ENCODE results near the gene ATP8B1. TPM values are rescaled to one million over a fixed set of nuclear protein-coding genes. Genes with fewer than 3 reads are reported as not detected.
A peak's percentile ranks its signal among the peaks of the same experiment; 100 is the strongest.

The ATP8B1 gene
- total and polyA plus RNA-seq, 9 of the 15 experiments (the other 6 are each of a cell fraction or from before 2014, with no cell fraction given): 0.01 to 0.22 (median 0.03) TPM; not detected in 3

DNA sequence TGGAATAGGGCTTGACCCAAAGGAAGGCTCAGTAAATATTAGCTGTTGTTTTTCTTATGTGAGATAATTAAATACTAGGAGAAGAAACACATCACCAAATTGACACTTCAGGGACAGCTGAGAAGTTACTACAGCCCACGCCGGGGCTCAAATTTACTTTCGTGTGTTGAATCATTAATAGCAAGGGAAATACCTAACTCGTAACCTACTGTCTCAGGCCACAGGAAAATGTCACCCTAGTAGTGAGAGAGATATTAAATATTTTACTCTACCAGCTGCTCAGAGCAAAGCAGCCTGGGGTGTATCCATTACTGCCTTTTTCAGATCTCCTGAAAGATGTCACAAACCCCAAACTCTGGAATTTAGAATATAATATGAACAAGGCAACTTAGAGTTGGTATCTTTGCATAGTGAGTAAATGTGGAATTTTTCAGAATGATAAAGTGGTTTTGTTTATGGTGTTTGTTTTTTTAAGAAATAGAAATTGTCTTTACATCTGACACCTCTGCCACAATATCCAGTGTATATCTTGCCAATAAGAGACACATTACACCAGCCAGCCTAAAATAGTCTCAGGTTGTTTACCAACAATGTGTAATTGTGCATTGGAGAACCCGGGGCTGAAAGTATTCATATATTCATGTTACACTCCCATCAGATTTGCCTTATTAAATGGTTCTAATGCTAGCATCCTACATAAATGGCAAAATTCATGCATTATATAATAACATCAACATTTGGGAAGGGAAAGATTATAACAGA is 48.4 kb downstream of the ATP8B1 start:
- in situ Hi-C loops (cut with MboI): no loop called here
- no peak for FAIRE-seq
- WGBS (ENCODE audit: insufficient coverage, low coverage, missing lambda C conversion rate): 65% methylated on average over 5 of the region's 5 CpGs

DNA sequence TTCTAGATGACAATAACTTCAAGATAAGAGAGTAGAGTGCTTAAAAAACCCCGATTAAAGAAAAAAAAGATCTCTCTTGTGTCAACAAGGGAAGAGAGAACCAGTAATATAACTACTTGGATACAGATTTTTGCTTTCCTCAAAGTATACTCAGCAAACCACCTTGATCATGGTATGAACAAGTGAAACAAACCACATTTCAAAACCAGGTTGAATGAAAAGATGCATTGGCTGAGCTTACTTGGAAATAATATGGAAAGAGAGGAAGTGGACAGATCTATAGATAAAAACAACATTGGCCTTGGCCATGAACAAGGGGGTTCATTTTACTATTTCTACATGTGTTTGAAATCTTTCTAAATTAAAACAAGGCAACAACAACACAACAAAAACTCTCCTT is 50.1 kb downstream of the ATP8B1 start:
- intact Hi-C loops (cut with micrococcal nuclease): no loop called here
- in situ Hi-C loops (cut with MboI): no loop called here
- TF ChIP-seq PHF8 (IDR thresholded peaks at IDR 0.05; ENCODE audit: borderline replicate concordance, low read length): no peak
- TF ChIP-seq PRMT5 (CRISPR knock-in tag; IDR thresholded peaks at IDR 0.05): no peak
- no peak for TF ChIP-seq ZNF24 (IDR thresholded peaks at IDR 0.05)
- peak; percentile 45; the same call in 1 of the 2 replicates for TF ChIP-seq SPI1 (IDR thresholded peaks at IDR 0.05; ENCODE audit: borderline replicate concordance, low read depth, low read length)
- no peak for TF ChIP-seq TBL1XR1 (IDR thresholded peaks at IDR 0.05; ENCODE audit: low read length in 2 of 2)
- TF ChIP-seq EP400 (IDR thresholded peaks at IDR 0.05): no peak
- no peak for TF ChIP-seq SMARCE1 (IDR thresholded peaks at IDR 0.05)
- no peak for TF ChIP-seq HDAC3 (IDR thresholded peaks at IDR 0.05; ENCODE audit: borderline replicate concordance, partially characterized antibody)
- TF ChIP-seq ZNF146 (CRISPR knock-in tag; IDR thresholded peaks at IDR 0.05; ENCODE audit: unreplicated experiment): no peak
- TF ChIP-seq FOXA3 (CRISPR knock-in tag; conservative IDR thresholded peaks at IDR 0.05 in 1 of 2, IDR thresholded peaks at IDR 0.05 in 1 of 2): 0 out of 4 replicates have a peak, but pooled peaks of 1 of the 2 experiments have one; percentile 11

More for the DNA sequence above, 48.4 kb downstream of the ATP8B1 start:
- Histone ChIP-seq H3K4me2 (ENCODE audit: insufficient read depth, low read length) (no peak overlapping the region), H3K36me3 (ENCODE audit: control insufficient read depth, insufficient read depth, low read length) (no peaks in the 10 kb centered on the region), H3K79me2 (ENCODE audit: control insufficient read depth, insufficient read depth, low read length) (no peaks in the 10 kb centered on the region), H3K9ac (ENCODE audit: insufficient read depth in 1 of 2, low read depth in 2 of 2, low read length in 2 of 2) (no peak overlapping the region), H3K4me1 (replicated peaks in 1 of 2; ENCODE audit: control insufficient read depth in 2 of 2, insufficient read depth in 2 of 2, low read length in 2 of 2) (no peaks in the 10 kb centered on the region; a peak in 2 of 5 replicates), H2AFZ (ENCODE audit: low read depth, low read length) (no peak overlapping the region), H4K20me1 (replicated peaks; ENCODE audit: control insufficient read depth, insufficient read depth, low read length) (no peaks in the 10 kb centered on the region), H3K9me1 (ENCODE audit: control insufficient read depth, insufficient read depth, low read length) (no peaks in the 10 kb centered on the region), H3K9me3 (replicated peaks; ENCODE audit: control insufficient read depth, insufficient read depth, low read depth, low read length) (no peaks in the 10 kb centered on the region), H3K4me3 (no peak overlapping the region), H3K27me3 (ENCODE audit: control insufficient read depth in 2 of 2, insufficient read depth in 2 of 2, low read length in 2 of 2) (no peaks in the 10 kb centered on the region), H3K27ac (ENCODE audit: extremely low read depth, low read depth, low read length) (no peak overlapping the region)
- TF ChIP-seq ZBTB8A (IDR thresholded peaks at IDR 0.05; ENCODE audit: partially characterized antibody) (no peak), FOXP1 (CRISPR knock-in tag; IDR thresholded peaks at IDR 0.05) (no peak), NCOA4 (IDR thresholded peaks at IDR 0.05; ENCODE audit: partially characterized antibody) (no peak), MBD2 (IDR thresholded peaks at IDR 0.05; ENCODE audit: borderline replicate concordance, low read depth) (no peak), TRIM28 (IDR thresholded peaks at IDR 0.05) (no peak)
- ATAC-seq: no peak
- ChIA-PET POLR2A (interaction anchor here (0.6 kb wide), 1 partner anchor 102 kb away, joined by 3 read pairs; no protein-coding TSS in a partner anchor), CTCF (ENCODE audit: low intra/inter-chr PET ratio) (no interaction called here)
- intact Hi-C loops (cut with micrococcal nuclease): no loop called here
- BruUV-seq (replicated peaks): no TSS peak
- no peak for DNase-seq (ENCODE audit: extremely low read depth in 1 of 4, low spot score in 3 of 4)

More for the DNA sequence above, 50.1 kb downstream of the ATP8B1 start:
- Histone ChIP-seq H3K4me1 (replicated peaks in 1 of 2; ENCODE audit: control insufficient read depth in 2 of 2, insufficient read depth in 2 of 2, low read length in 2 of 2) (no peaks in the 10 kb centered on the region; a peak in 1 of 5 replicates), H3K36me3 (ENCODE audit: control insufficient read depth, insufficient read depth, low read length) (no peaks in the 10 kb centered on the region), H4K20me1 (replicated peaks; ENCODE audit: control insufficient read depth, insufficient read depth, low read length) (no peaks in the 10 kb centered on the region), H3K9me1 (ENCODE audit: control insufficient read depth, insufficient read depth, low read length) (no peaks in the 10 kb centered on the region), H3K4me3 (no peak overlapping the region), H2AFZ (ENCODE audit: low read depth, low read length) (peak overlapping the region; percentile 66), H3K4me2 (ENCODE audit: insufficient read depth, low read length) (no peak overlapping the region), H3K27me3 (ENCODE audit: control insufficient read depth in 2 of 2, insufficient read depth in 2 of 2, low read length in 2 of 2) (no peaks in the 10 kb centered on the region), H3K27ac (ENCODE audit: extremely low read depth, low read depth, low read length) (no peak overlapping the region), H3K79me2 (ENCODE audit: control insufficient read depth, insufficient read depth, low read length) (no peaks in the 10 kb centered on the region), H3K9ac (ENCODE audit: insufficient read depth in 1 of 2, low read depth in 2 of 2, low read length in 2 of 2) (no peak overlapping the region), H3K9me3 (replicated peaks; ENCODE audit: control insufficient read depth, insufficient read depth, low read depth, low read length) (no peaks in the 10 kb centered on the region)
- 14% methylated on average over 1 of the region's 1 CpG for WGBS (ENCODE audit: insufficient coverage, low coverage, missing lambda C conversion rate)
- DNase-seq (ENCODE audit: extremely low read depth in 1 of 4, low spot score in 3 of 4) (no peak), ATAC-seq (no peak), FAIRE-seq (no peak)
- POLR2A ChIA-PET: interaction anchor here (0.6 to 1.0 kb wide), 2 partner anchors 23 to 58 kb away, joined by 4 to 7 read pairs; no protein-coding TSS in a partner anchor
- CTCF ChIA-PET (ENCODE audit: low intra/inter-chr PET ratio): no interaction called here
- BruUV-seq (replicated peaks): no TSS peak
